B cell (primary cell): ENCODE results near the gene TOM1L1.

Experiments
- EZH2 ChIP-seq: IDR thresholded peaks from 2 replicates; pipeline ENCODE4 v1.6.1; 2012; ENCODE audit warnings: borderline replicate concordance, low read depth, mild to moderate bottlenecking, moderate library complexity, low read length; ENCODE audit not compliant: insufficient read depth, poor library complexity, severe bottlenecking
- TF ChIP-seq, protein P1 (sequence below): fragments of 200-600 bp; IDR thresholded peaks from one replicate; pipeline ENCODE4 v1.8.0; 2022; ENCODE audit warnings: antibody characterized with exemption, mild to moderate bottlenecking

DNA sequence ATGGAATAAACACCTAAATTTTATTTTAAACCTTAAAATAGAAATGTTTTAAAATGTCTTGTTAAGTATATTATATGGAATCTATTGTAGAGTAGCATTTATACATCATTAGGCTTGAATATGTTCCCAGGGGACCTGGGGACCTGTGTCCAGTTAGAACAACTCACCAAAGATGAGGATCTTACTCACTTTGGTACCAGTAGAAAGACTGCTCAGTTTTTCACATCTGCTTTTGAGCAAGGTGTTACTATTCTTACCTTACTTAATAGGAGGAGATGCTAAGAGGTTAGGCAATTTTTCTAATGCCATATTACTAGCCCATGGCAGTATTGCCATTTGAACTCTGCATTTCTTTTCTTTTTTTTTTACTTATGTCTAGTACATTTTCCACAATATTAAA, 82.6 kb downstream of the TOM1L1 start:
- TF ChIP-seq, protein P1, sequence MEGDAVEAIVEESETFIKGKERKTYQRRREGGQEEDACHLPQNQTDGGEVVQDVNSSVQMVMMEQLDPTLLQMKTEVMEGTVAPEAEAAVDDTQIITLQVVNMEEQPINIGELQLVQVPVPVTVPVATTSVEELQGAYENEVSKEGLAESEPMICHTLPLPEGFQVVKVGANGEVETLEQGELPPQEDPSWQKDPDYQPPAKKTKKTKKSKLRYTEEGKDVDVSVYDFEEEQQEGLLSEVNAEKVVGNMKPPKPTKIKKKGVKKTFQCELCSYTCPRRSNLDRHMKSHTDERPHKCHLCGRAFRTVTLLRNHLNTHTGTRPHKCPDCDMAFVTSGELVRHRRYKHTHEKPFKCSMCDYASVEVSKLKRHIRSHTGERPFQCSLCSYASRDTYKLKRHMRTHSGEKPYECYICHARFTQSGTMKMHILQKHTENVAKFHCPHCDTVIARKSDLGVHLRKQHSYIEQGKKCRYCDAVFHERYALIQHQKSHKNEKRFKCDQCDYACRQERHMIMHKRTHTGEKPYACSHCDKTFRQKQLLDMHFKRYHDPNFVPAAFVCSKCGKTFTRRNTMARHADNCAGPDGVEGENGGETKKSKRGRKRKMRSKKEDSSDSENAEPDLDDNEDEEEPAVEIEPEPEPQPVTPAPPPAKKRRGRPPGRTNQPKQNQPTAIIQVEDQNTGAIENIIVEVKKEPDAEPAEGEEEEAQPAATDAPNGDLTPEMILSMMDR = no peak
- TF ChIP-seq EZH2 = no peak
